Upper lobe of right lung (tissue), 1 donor: ENCODE data around the gene PSME4. TPM values are rescaled to one million over a fixed set of nuclear protein-coding genes. Genes with fewer than 3 reads are reported as not detected.

Experiments used
- ATAC-seq: fragments of 200-7000 bp; cut with Tn5 transposase; one replicate; pipeline ENCODE4 v1.9.1; 2020; ENCODE audit warnings: mild to moderate bottlenecking, moderate library complexity
- DNase-seq: peaks from one replicate; pipeline ENCODE4 v3.0.0-alpha.2; 2020
- H3K27ac ChIP-seq: fragments of 200-600 bp; one replicate; pipeline ENCODE4 v1.8.0; 2022
- H3K27me3 ChIP-seq: fragments of 200-600 bp; one replicate; pipeline ENCODE4 v1.8.0; 2022; ENCODE audit warnings: mild to moderate bottlenecking
- H3K36me3 ChIP-seq: fragments of 200-600 bp; one replicate; pipeline ENCODE4 v1.8.0; 2022
- H3K4me1 ChIP-seq: fragments of 200-600 bp; one replicate; pipeline ENCODE4 v1.8.0; 2022
- H3K4me3 ChIP-seq: fragments of 200-600 bp; one replicate; pipeline ENCODE4 v1.8.0; 2022; ENCODE audit warnings: mild to moderate bottlenecking
- H3K9me3 ChIP-seq: fragments of 200-600 bp; one replicate; pipeline ENCODE4 v1.8.0; 2022
- intact Hi-C: fragments of 100-400 bp; cut with DNase I; formaldehyde crosslinking; loops from one replicate; pipeline ENCODE4 v1.11.0; 2022
- total RNA-seq: library from RNA; stranded (reverse); fragmentation: NEBNext Ultra II Directional; extraction: Animal tissue kit (Norgen Biotek cat#: 25700); gene quantifications from one replicate; pipeline ENCODE4 v1.2.1, GENCODE V29; 2021
- TF ChIP-seq, protein P1 (sequence below): fragments of 200-600 bp; IDR thresholded peaks from one replicate; pipeline ENCODE4 v1.8.0; 2022; ENCODE audit warnings: antibody characterized with exemption
- donor health status: DM: no; HTN: yes; CAD: no; lungs with severe emphysema.

PSME4 gene
- total RNA-seq, 1 donor from 2014 or later = 44.5 TPM

DNA sequence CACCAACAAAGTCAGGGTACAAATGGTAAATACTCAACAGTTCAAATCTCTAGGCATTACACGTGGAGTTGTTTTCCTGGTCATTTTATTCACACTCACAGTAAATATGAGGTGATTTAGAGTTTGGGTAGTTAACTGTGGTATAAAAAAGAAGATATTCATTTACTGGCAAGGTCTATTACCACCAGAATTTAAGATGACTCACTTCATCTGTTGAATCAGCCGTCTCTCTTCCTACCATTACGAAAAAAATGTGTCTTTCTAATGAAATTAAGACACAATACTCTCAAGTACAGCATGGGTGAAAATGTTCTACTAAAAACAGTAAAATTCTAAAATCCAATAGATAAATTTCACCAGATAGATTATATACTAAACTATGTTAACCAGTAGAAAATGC is 90.0 kb downstream of the PSME4 start:
- TF ChIP-seq, protein P1, sequence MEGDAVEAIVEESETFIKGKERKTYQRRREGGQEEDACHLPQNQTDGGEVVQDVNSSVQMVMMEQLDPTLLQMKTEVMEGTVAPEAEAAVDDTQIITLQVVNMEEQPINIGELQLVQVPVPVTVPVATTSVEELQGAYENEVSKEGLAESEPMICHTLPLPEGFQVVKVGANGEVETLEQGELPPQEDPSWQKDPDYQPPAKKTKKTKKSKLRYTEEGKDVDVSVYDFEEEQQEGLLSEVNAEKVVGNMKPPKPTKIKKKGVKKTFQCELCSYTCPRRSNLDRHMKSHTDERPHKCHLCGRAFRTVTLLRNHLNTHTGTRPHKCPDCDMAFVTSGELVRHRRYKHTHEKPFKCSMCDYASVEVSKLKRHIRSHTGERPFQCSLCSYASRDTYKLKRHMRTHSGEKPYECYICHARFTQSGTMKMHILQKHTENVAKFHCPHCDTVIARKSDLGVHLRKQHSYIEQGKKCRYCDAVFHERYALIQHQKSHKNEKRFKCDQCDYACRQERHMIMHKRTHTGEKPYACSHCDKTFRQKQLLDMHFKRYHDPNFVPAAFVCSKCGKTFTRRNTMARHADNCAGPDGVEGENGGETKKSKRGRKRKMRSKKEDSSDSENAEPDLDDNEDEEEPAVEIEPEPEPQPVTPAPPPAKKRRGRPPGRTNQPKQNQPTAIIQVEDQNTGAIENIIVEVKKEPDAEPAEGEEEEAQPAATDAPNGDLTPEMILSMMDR = no peak
- H3K9me3 ChIP-seq = no peaks in the 10 kb centered on the region
- H3K4me1 ChIP-seq = no peaks in the 10 kb centered on the region
- H3K4me3 ChIP-seq = no peak overlapping the region
- intact Hi-C loops = no loop called here
- DNase-seq = no peak
- ATAC-seq = no peak
- H3K27me3 ChIP-seq = no peaks in the 10 kb centered on the region
- H3K27ac ChIP-seq = no peak overlapping the region
- peaks cover 88% of the 10 kb centered on the region for H3K36me3 ChIP-seq

- ATAC-seq (no peak), DNase-seq (no peak)
- H3K4me1 ChIP-seq = no peaks in the 10 kb centered on the region
- H3K36me3 ChIP-seq = peaks cover 84% of the 10 kb centered on the region
- TF ChIP-seq, protein P1 = no peak
- no peak overlapping the region for H3K4me3 ChIP-seq
- intact Hi-C loops = no loop called here
- H3K9me3 ChIP-seq = no peaks in the 10 kb centered on the region
- H3K27me3 ChIP-seq = no peaks in the 10 kb centered on the region
- H3K27ac ChIP-seq = no peak overlapping the region
Observed at GRCh38 chr2:53877556-53877955, 93.2 kb downstream of the PSME4 start.

GRCh38 chr2:53877112-53877511 is 93.7 kb downstream of the PSME4 start:
- H3K27me3 ChIP-seq = no peaks in the 10 kb centered on the region
- no peaks in the 10 kb centered on the region for H3K9me3 ChIP-seq
- H3K4me3 ChIP-seq = no peak overlapping the region
- no peaks in the 10 kb centered on the region for H3K4me1 ChIP-seq
- ATAC-seq (no peak), DNase-seq (no peak)
- intact Hi-C loops = no loop called here
- TF ChIP-seq, protein P1 = no peak
- H3K36me3 ChIP-seq = peaks cover 80% of the 10 kb centered on the region
- no peak overlapping the region for H3K27ac ChIP-seq

- Histone ChIP-seq H3K27me3 (no peaks in the 10 kb centered on the region), H3K4me3 (no peak overlapping the region), H3K27ac (no peak overlapping the region), H3K36me3 (peaks cover 80% of the 10 kb centered on the region), H3K9me3 (no peaks in the 10 kb centered on the region), H3K4me1 (no peaks in the 10 kb centered on the region)
- intact Hi-C loops = no loop called here
- DNase-seq (no peak), ATAC-seq (no peak)
- TF ChIP-seq, protein P1 = no peak
Observed at GRCh38 chr2:53874401-53874950, 96.3 kb downstream of the PSME4 start.

- Histone ChIP-seq H3K27me3 (no peaks in the 10 kb centered on the region), H3K4me1 (no peaks in the 10 kb centered on the region), H3K4me3 (no peak overlapping the region), H3K27ac (no peak overlapping the region), H3K36me3 (peaks cover 64% of the 10 kb centered on the region), H3K9me3 (no peaks in the 10 kb centered on the region)
- TF ChIP-seq, protein P1 = no peak
- intact Hi-C loops = no loop called here
- DNase-seq = no peak
- no peak for ATAC-seq
Observed at GRCh38 chr2:53867773-53868172, 103.0 kb downstream of the PSME4 start.

DNA sequence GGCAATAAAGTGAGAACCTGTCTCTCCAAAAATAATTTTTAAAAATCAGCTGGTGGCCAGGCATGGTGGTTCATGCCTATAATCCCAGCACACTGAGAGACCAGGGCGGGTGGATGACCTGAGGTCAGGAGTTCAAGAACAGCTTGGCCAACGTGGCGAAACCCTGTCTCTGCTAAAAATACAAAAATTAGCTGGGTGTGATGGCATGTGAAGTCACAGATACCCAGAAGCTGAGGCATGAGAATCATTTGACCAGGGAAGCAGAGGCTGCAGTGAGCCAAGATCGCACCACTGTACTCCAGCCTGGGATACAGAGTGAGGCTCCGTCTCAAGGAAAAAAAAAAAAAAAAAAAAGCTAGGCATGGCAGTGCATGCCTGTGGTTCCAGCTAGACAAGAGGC is 103.6 kb downstream of the PSME4 start:
- no peak for ATAC-seq
- Histone ChIP-seq H3K36me3 (peaks cover 64% of the 10 kb centered on the region), H3K4me3 (no peak overlapping the region), H3K27ac (no peak overlapping the region), H3K9me3 (no peaks in the 10 kb centered on the region), H3K4me1 (no peaks in the 10 kb centered on the region), H3K27me3 (no peaks in the 10 kb centered on the region)
- no peak for DNase-seq
- intact Hi-C loops = no loop called here
- TF ChIP-seq, protein P1 = no peak
